GM23338 (cell line): ENCODE results near the gene RASL10B. TPM values are rescaled to one million over a fixed set of nuclear protein-coding genes. Genes with fewer than 3 reads are reported as not detected.

Experiments used
- ATAC-seq: fragments of 200-7000 bp; cut with Tn5 transposase; 3 replicates; pipeline ENCODE4 v1.9.1; 2020
- DNase-seq: peaks from one replicate; pipeline ENCODE4 v3.0.0-alpha.2; 2015; ENCODE audit warnings: low spot score
- H2AFZ ChIP-seq: fragments of 200-600 bp; sonication (generic); 2 replicates; pipeline ENCODE4 v1.8.0; 2016; ENCODE audit warnings: antibody characterized with exemption, mild to moderate bottlenecking, moderate library complexity
- H3F3A ChIP-seq: fragments of 200-600 bp; sonication (generic); replicated peaks from 2 replicates; pipeline ENCODE4 v1.8.0; 2017; ENCODE audit warnings: antibody characterized with exemption, mixed run types, low read depth
- H3K27ac ChIP-seq: fragments of 200-600 bp; sonication (generic); 2 replicates; pipeline ENCODE4 v1.6.1; 2016; ENCODE audit warnings: low read depth
- H3K27me3 ChIP-seq: fragments of 200-600 bp; sonication (generic); 2 replicates; pipeline ENCODE4 v1.8.0; 2016; ENCODE audit warnings: mild to moderate bottlenecking, mixed run types, moderate library complexity; ENCODE audit not compliant: insufficient read depth
- H3K36me3 ChIP-seq: fragments of 200-600 bp; sonication (generic); 2 replicates; pipeline ENCODE4 v1.8.0; 2016; ENCODE audit warnings: mild to moderate bottlenecking; ENCODE audit not compliant: insufficient read depth
- H3K4me1 ChIP-seq: fragments of 200-600 bp; sonication (generic); 2 replicates; pipeline ENCODE4 v1.8.0; 2016; ENCODE audit warnings: mild to moderate bottlenecking, moderate library complexity; ENCODE audit not compliant: insufficient read depth
- H3K4me2 ChIP-seq: fragments of 200-600 bp; sonication (generic); 2 replicates; pipeline ENCODE4 v1.7.1; 2017; ENCODE audit warnings: mixed run types
- H3K4me3 ChIP-seq: fragments of 200-600 bp; sonication (generic); 2 replicates; pipeline ENCODE4 v1.6.1; 2016; ENCODE audit warnings: mixed run types
- H3K79me2 ChIP-seq: fragments of 200-600 bp; sonication (generic); replicated peaks from 2 replicates; pipeline ENCODE4 v1.8.0; 2017; ENCODE audit warnings: mild to moderate bottlenecking; ENCODE audit not compliant: insufficient read depth
- H3K9me2 ChIP-seq: fragments of 200-600 bp; sonication (generic); 2 replicates; pipeline ENCODE4 v1.8.0; 2017; ENCODE audit not compliant: insufficient read depth
- H4K20me1 ChIP-seq: fragments of 200-600 bp; sonication (generic); replicated peaks from 2 replicates; pipeline ENCODE4 v1.8.0; 2017; ENCODE audit warnings: mild to moderate bottlenecking; ENCODE audit not compliant: insufficient read depth
- H3K27ac Mint-ChIP-seq: 2 replicates; pipeline ENCODE4 v1.8.0; 2020; ENCODE audit warnings: inconsistent platforms, mild to moderate bottlenecking, moderate library complexity, mixed read lengths
- H3K27me3 Mint-ChIP-seq: 3 replicates; pipeline ENCODE4 v1.8.0; 2022; ENCODE audit warnings: low read depth, mild to moderate bottlenecking, moderate library complexity, mixed read lengths, inconsistent platforms; ENCODE audit not compliant: insufficient read depth, poor library complexity
- H3K36me3 Mint-ChIP-seq: 3 replicates; pipeline ENCODE4 v1.8.0; 2021; ENCODE audit warnings: low read depth, mild to moderate bottlenecking, inconsistent platforms, moderate library complexity, mixed read lengths
- H3K4me1 Mint-ChIP-seq: 3 replicates; pipeline ENCODE4 v1.8.0; 2020; ENCODE audit warnings: mild to moderate bottlenecking, inconsistent platforms, mixed read lengths
- H3K4me3 Mint-ChIP-seq: 3 replicates; pipeline ENCODE4 v1.8.0; 2021; ENCODE audit warnings: moderate library complexity, mild to moderate bottlenecking, inconsistent platforms, mixed read lengths
- H3K9me3 Mint-ChIP-seq: 3 replicates; pipeline ENCODE4 v1.8.0; 2020; ENCODE audit warnings: moderate library complexity, mild to moderate bottlenecking, inconsistent platforms, mixed read lengths
- CTCF ChIP-seq, 2 experiments: fragments of 200-600 bp in 1 of 2; sonication (generic) in 1 of 2; conservative IDR thresholded peaks; 2 replicates each; pipeline versions ENCODE4 v1.5.1 to v1.6.1; 2016 to 2017; ENCODE audit warnings: antibody characterized with exemption in 2 of 2, low read depth in 2 of 2, mild to moderate bottlenecking in 2 of 2, moderate library complexity in 1 of 2
- ETS1 ChIP-seq: IDR thresholded peaks from 2 replicates; pipeline ENCODE4 v1.6.1; 2016; ENCODE audit warnings: antibody characterized with exemption
- EZH2 ChIP-seq: fragments of 200-600 bp; sonication (generic); IDR thresholded peaks from one replicate; pipeline ENCODE4 v1.8.0; 2017; ENCODE audit warnings: antibody characterized with exemption, mild to moderate bottlenecking, low read depth; ENCODE audit not compliant: unreplicated experiment
- EZH2phosphoT487 ChIP-seq: fragments of 200-600 bp; sonication (generic); IDR thresholded peaks from one replicate; pipeline ENCODE4 v1.8.1; 2018; ENCODE audit warnings: antibody characterized with exemption; ENCODE audit not compliant: unreplicated experiment
- JUNB ChIP-seq: IDR thresholded peaks from one replicate; pipeline ENCODE4 v1.6.1; 2016; ENCODE audit warnings: antibody characterized with exemption; ENCODE audit not compliant: unreplicated experiment
- NANOG ChIP-seq: IDR thresholded peaks from 2 replicates; pipeline ENCODE4 v1.6.1; 2016; ENCODE audit warnings: antibody characterized with exemption, borderline replicate concordance
- POLR2AphosphoS5 ChIP-seq: IDR thresholded peaks from 2 replicates; pipeline ENCODE4 v1.6.1; 2016; ENCODE audit warnings: antibody characterized with exemption, low read depth
- STAT1 ChIP-seq: IDR thresholded peaks from one replicate; pipeline ENCODE4 v1.6.1; 2016; ENCODE audit warnings: antibody characterized with exemption; ENCODE audit not compliant: unreplicated experiment
- ZNF114 ChIP-seq: fragments of 250-450 bp; sonication (Bioruptor Pico); IDR thresholded peaks from 2 replicates; pipeline ENCODE4 v1.5.0; 2020; ENCODE audit warnings: mild to moderate bottlenecking, moderate library complexity
- ZNF462 ChIP-seq: fragments of 250-450 bp; sonication (Bioruptor Pico); IDR thresholded peaks from 2 replicates; pipeline ENCODE4 v1.5.0; 2020; ENCODE audit warnings: mild to moderate bottlenecking, moderate library complexity
- polyA plus RNA-seq: library from polyadenylated mRNA; unstranded; fragments of >200 nt; fragmentation: Nextera tagmentation; extraction: Ambion mirVana; gene quantifications from 2 replicates; pipeline ENCODE4 v1.2.1, GENCODE V29; 2016
- total RNA-seq: library from RNA; depleted of rRNA; stranded (reverse); fragments of >200 nt; shearing (Covaris generic); gene quantifications from 2 replicates; pipeline ENCODE4 v1.2.3, GENCODE V29; 2014

The RASL10B gene
- total and polyA plus RNA-seq, 2 experiments from 2014 or later, result 7.1 to 26.2 TPM

- peaks cover 15% of the 10 kb centered on the region for H3K36me3 Mint-ChIP-seq
- H3K27ac Mint-ChIP-seq, result no peak overlapping the region
- Histone ChIP-seq H3F3A (no peaks in the 10 kb centered on the region), H3K4me2 (no peak overlapping the region), H4K20me1 (peaks cover 5% of the 10 kb centered on the region; the same call in 1 of the 2 replicates), H3K79me2 (no peaks in the 10 kb centered on the region), H2AFZ (no peak overlapping the region), H3K4me1 (peaks cover 11% of the 10 kb centered on the region; the same call in 1 of the 2 replicates), H3K36me3 (peaks cover 3% of the 10 kb centered on the region; the same call in 1 of the 2 replicates), H3K27me3 (no peaks in the 10 kb centered on the region), H3K9me2 (no peaks in the 10 kb centered on the region), H3K27ac (no peak overlapping the region), H3K4me3 (no peak overlapping the region)
- H3K4me3 Mint-ChIP-seq, result no peak overlapping the region
- DNase-seq, result no peak
- peaks cover 2% of the 10 kb centered on the region for H3K27me3 Mint-ChIP-seq
- peaks cover 12% of the 10 kb centered on the region for H3K4me1 Mint-ChIP-seq
- ATAC-seq, result no peak
- no peaks in the 10 kb centered on the region for H3K9me3 Mint-ChIP-seq
- TF ChIP-seq POLR2AphosphoS5 (no peak), CTCF (conservative IDR thresholded peaks at IDR 0.05; ENCODE audit: low read depth in 2 of 2) (no peak), STAT1 (no peak), NANOG (no peak), ZNF114 (no peak), ZNF462 (CRISPR knock-in tag) (no peak), ETS1 (no peak), EZH2 (no peak), EZH2phosphoT487 (no peak), JUNB (no peak)
Measured at GRCh38 chr17:35698800-35699199, 32.6 kb upstream of the RASL10B start.
